Measurements from ENCODE around the gene ATOH7. TPM values are rescaled to one million over a fixed set of nuclear protein-coding genes. Genes with fewer than 3 reads are reported as not detected.
A peak's percentile ranks its signal among the peaks of the same experiment; 100 is the strongest.

Gene ATOH7
- not detected for total RNA-seq (2021; ENCODE audit: unreplicated experiment)
- 0.05 and 0.07 TPM in 2 replicates for polyA plus RNA-seq (2012)
- percentile 16 among the genes with signal in this experiment for Bru-seq, nascent RNA
- percentile 26 among the genes with signal in this experiment for BruChase-seq, experiment 1, labeled RNA remaining after a 6-hour chase
- percentile 18 among the genes with signal in this experiment for BruChase-seq, experiment 2, labeled RNA remaining after a 2-hour chase
- long read RNA-seq = 0 reads

- H3K9me2 ChIP-seq (ENCODE audit: insufficient read depth) = no peaks in the 10 kb centered on the region
- H3K36me3 ChIP-seq (ENCODE audit: control insufficient read depth in 1 of 2, insufficient read depth in 2 of 2, low read length in 2 of 2) = no peaks in the 10 kb centered on the region
- TF ChIP-seq ZNF274 (IDR thresholded peaks at IDR 0.05; ENCODE audit: low read depth, low read length) = no peak
- no peak for TF ChIP-seq POLR2AphosphoS5 (IDR thresholded peaks at IDR 0.05; ENCODE audit: low read depth, low read length)
- TF ChIP-seq ATF3 (IDR thresholded peaks at IDR 0.05) = no peak
- no peak for TF ChIP-seq SP1 (IDR thresholded peaks at IDR 0.05; ENCODE audit: low read depth)
- TF ChIP-seq CTCF (IDR thresholded peaks at IDR 0.05 in 2 of 3, conservative IDR thresholded peaks at IDR 0.05 in 1 of 3; ENCODE audit: borderline replicate concordance in 1 of 3, insufficient read depth in 1 of 3, low read depth in 2 of 3, low read length in 2 of 3) = no peak
- no peak for TF ChIP-seq CEBPB (IDR thresholded peaks at IDR 0.05; ENCODE audit: low read depth)
- TF ChIP-seq SIN3A (IDR thresholded peaks at IDR 0.05; ENCODE audit: low read depth) = no peak
- TF ChIP-seq ZFX (IDR thresholded peaks at IDR 0.05) = no peak
- TF ChIP-seq RAD21 (IDR thresholded peaks at IDR 0.05; ENCODE audit: low read depth) = no peak
- TF ChIP-seq FOSL1 (IDR thresholded peaks at IDR 0.05; ENCODE audit: low read depth) = no peak
- no peak for TF ChIP-seq SRF (IDR thresholded peaks at IDR 0.05; ENCODE audit: low read depth)
- TF ChIP-seq CBX3 (IDR thresholded peaks at IDR 0.05; ENCODE audit: low read depth) = no peak
- TF ChIP-seq EGR1 (IDR thresholded peaks at IDR 0.05; ENCODE audit: low read depth) = no peak
- no peak for TF ChIP-seq JUND (IDR thresholded peaks at IDR 0.05)
- no peak for TF ChIP-seq POLR2A (IDR thresholded peaks at IDR 0.05; ENCODE audit: borderline replicate concordance, extremely low read depth, insufficient read depth, insufficient read length)
- ChIA-PET POLR2A (no interaction called here), RAD21 (ENCODE audit: low non-redundant PET in 1 of 2, low total read pairs in 2 of 2, uncharacterized antibody in 2 of 2, unreplicated experiment in 2 of 2) (no interaction called here), CTCF (interaction anchor here (1.0 kb wide), 1 partner anchor 19 kb away, joined by 3 read pairs; no protein-coding TSS in a partner anchor)
- no TSS peak for BruUV-seq (replicated peaks)
- H3K9me3 ChIP-seq (ENCODE audit: control insufficient read depth in 1 of 2, insufficient read depth in 1 of 2, low read depth in 1 of 2, low read length in 2 of 2) = no peaks in the 10 kb centered on the region
- H4K20me1 ChIP-seq (ENCODE audit: insufficient read depth) = no peaks in the 10 kb centered on the region
- no peaks in the 10 kb centered on the region for H3K79me2 ChIP-seq (ENCODE audit: insufficient read depth, low read length)
- ATAC-seq (no peak), DNase-seq (ENCODE audit: low read depth, low spot score) (no peak)
- peaks cover 5 to 13% of the 10 kb centered on the region in 2 experiments; a peak in 3 of 4 replicates for H3K4me1 ChIP-seq (ENCODE audit: control insufficient read depth in 1 of 2, insufficient read depth in 2 of 2, low read length in 2 of 2)
- intact Hi-C loops (cut with micrococcal nuclease) = no loop called here
- H3K27ac ChIP-seq (ENCODE audit: low read depth, low read length) = peak within 1 kb of the TSS; percentile 9; the same call in 1 of the 2 replicates
- peak within 1 kb of the TSS; percentile 42 to 57 for H3K4me3 ChIP-seq (replicated peaks in 1 of 2; ENCODE audit: low read depth in 1 of 2, low read length in 2 of 2)
- H3K4me2 ChIP-seq (ENCODE audit: low read length) = peak within 1 kb of the TSS; percentile 89
- no peaks in the 10 kb centered on the region for H3K27me3 ChIP-seq (ENCODE audit: insufficient read depth, low read length)
- H2AFZ ChIP-seq (ENCODE audit: low read depth, low read length, poor library complexity, severe bottlenecking) = peak within 1 kb of the TSS; percentile 94
- peak within 1 kb of the TSS; percentile 54 for H3K9ac ChIP-seq (ENCODE audit: low read length)
Measured at GRCh38 chr10:68231817-68232251, at the start of gene ATOH7. TSS of gene ATOH7 (minus strand) at chr10:68232113. CDS start at chr10:68231677, 436 bp downstream.
